ENCODE results near the gene RPTN. TPM values are rescaled to one million over a fixed set of nuclear protein-coding genes. Genes with fewer than 3 reads are reported as not detected.

The RPTN gene
- total RNA-seq, 1 donor from 2014 or later = not detected

DNA sequence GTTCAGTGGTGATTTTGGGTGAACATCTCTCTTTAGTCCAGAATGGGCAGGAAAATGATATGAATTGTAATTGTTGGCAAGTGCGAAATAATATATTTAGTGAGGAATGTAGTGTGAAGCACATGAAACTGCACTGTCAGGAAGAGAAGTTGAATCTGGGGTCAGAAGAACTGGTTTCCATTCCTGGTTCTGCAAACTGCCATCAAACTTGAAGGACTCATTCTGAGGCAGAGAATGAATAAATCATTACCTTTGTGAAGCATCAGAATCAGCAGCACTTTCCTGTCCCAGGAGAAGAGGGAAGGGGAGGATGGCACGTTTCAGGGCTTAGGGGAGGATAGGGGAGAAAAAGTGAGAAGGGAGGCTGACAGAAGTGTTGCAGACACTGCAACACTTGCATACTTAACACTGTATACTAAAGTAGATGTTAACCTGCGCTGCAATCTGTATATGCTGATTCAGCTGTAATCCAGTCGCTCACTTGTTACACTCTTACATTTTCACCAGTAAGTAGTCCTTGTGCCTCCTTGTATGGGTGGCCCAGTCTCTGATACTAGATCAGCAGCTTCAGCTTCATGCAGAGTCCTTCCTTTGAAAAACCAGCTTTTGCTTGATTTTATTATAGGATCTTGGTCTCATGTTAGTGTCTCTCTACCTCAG, 10.5 kb upstream of the RPTN start:
- Mint-ChIP-seq H3K4me1 (peaks cover 19% of the 10 kb centered on the region), H3K4me3 (no peak overlapping the region), H3K27ac (no peak overlapping the region), H3K36me3 (ENCODE audit: low read depth) (no peaks in the 10 kb centered on the region), H3K27me3 (peaks cover 22% of the 10 kb centered on the region), H3K9me3 (no peaks in the 10 kb centered on the region)
- intact Hi-C loops (cut with micrococcal nuclease) = no loop called here
- TF ChIP-seq, protein P1, sequence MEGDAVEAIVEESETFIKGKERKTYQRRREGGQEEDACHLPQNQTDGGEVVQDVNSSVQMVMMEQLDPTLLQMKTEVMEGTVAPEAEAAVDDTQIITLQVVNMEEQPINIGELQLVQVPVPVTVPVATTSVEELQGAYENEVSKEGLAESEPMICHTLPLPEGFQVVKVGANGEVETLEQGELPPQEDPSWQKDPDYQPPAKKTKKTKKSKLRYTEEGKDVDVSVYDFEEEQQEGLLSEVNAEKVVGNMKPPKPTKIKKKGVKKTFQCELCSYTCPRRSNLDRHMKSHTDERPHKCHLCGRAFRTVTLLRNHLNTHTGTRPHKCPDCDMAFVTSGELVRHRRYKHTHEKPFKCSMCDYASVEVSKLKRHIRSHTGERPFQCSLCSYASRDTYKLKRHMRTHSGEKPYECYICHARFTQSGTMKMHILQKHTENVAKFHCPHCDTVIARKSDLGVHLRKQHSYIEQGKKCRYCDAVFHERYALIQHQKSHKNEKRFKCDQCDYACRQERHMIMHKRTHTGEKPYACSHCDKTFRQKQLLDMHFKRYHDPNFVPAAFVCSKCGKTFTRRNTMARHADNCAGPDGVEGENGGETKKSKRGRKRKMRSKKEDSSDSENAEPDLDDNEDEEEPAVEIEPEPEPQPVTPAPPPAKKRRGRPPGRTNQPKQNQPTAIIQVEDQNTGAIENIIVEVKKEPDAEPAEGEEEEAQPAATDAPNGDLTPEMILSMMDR (IDR thresholded peaks at IDR 0.05) = no peak
- CTCF ChIA-PET = no interaction called here
- POLR2A ChIA-PET = no interaction called here
- DNase-seq (no peak), ATAC-seq (ENCODE audit: low read depth) (no peak)

DNA sequence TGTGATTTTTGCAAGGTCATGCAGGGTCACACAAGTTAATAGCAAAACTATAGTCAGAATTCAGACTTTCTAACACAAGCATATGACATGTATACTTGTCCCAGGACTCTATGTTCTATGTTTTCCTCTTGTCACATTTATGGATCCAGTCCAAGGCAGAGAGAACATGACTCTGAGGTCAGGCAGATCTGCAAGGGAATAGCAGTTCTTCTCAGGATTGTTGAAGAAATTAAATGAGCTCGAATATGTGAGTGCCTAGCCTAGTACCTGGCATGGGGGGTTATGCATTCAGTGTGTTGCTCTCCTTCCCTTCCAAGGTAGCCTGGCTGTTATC, 9.5 kb upstream of the RPTN start:
- Mint-ChIP-seq H3K27ac (no peak overlapping the region), H3K9me3 (no peaks in the 10 kb centered on the region), H3K4me1 (peaks cover 19% of the 10 kb centered on the region), H3K27me3 (peaks cover 24% of the 10 kb centered on the region), H3K36me3 (ENCODE audit: low read depth) (no peaks in the 10 kb centered on the region), H3K4me3 (no peak overlapping the region)
- DNase-seq (no peak), ATAC-seq (ENCODE audit: low read depth) (no peak)
- CTCF ChIA-PET = no interaction called here
- intact Hi-C loops (cut with micrococcal nuclease) = no loop called here
- POLR2A ChIA-PET = no interaction called here
- TF ChIP-seq, protein P1 (IDR thresholded peaks at IDR 0.05) = no peak

DNA sequence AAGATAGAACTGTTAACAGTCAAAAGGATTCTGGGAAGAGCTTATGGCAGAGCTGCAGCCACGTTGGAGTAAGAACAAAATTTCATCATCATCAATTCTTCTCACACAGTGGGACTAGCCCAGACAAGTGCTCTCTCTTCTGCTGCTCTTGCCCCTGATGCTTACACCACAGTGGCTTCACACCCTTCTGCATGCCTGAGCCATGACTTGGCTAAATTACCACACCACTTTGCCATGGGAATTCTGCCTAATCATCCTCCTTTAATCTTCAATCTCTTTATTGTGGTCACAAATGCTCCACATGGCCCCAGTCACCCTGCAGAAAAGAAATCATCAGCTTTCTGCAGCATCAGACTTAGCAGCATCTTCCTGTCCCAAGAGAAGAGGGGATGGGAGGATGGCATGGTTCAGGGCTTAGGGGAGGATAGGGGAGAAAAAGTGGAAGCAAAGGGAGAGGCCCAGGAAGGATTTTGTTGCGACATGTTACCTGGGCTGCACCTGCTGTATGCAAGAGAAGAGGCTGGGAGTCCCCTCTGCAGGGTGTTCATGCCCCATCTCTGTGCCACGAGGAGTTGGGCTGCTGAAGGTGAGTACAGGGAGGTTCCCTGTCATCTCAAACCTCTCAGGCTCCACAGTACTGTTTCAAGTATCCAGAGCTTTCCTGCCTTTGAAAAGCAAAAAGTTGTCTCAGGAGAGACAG, 9.0 kb upstream of the RPTN start:
- Mint-ChIP-seq H3K9me3 (no peaks in the 10 kb centered on the region), H3K4me3 (no peak overlapping the region), H3K4me1 (peaks cover 19% of the 10 kb centered on the region), H3K27me3 (peaks cover 28% of the 10 kb centered on the region), H3K36me3 (ENCODE audit: low read depth) (no peaks in the 10 kb centered on the region), H3K27ac (no peak overlapping the region)
- ATAC-seq (ENCODE audit: low read depth) = no peak
- DNase-seq = no peak
- TF ChIP-seq, protein P1 (IDR thresholded peaks at IDR 0.05) = no peak
- ChIA-PET CTCF (no interaction called here), POLR2A (no interaction called here)
- intact Hi-C loops (cut with micrococcal nuclease) = no loop called here

DNA sequence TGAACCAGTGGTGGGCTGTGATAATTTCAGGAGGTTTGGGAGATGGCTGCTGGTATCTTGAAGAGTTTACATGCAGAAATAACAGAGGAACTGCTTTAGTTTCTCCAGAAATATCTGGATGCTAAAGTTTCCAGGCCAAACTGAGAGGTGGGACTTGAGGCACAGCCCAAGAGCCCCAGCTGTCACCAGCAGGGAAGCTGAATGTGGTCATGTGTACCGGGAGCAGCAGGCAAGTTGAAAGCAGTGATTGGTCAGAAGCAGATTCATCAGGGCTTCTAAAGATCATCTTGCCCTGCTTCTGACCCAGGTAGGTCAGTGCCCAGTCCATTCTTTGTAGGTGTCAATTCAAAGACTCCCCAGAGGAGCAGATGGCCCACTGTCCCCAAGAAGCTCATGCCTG, 7.9 kb upstream of the RPTN start:
- no peaks in the 10 kb centered on the region for H3K9me3 Mint-ChIP-seq
- no peak for ATAC-seq (ENCODE audit: low read depth)
- ChIA-PET CTCF (no interaction called here), POLR2A (no interaction called here)
- no peaks in the 10 kb centered on the region for H3K36me3 Mint-ChIP-seq (ENCODE audit: low read depth)
- peaks cover 31% of the 10 kb centered on the region for H3K27me3 Mint-ChIP-seq
- peaks cover 19% of the 10 kb centered on the region for H3K4me1 Mint-ChIP-seq
- no peak overlapping the region for H3K4me3 Mint-ChIP-seq
- no peak overlapping the region for H3K27ac Mint-ChIP-seq
- TF ChIP-seq, protein P1 (IDR thresholded peaks at IDR 0.05) = no peak
- intact Hi-C loops (cut with micrococcal nuclease) = no loop called here
- no peak for DNase-seq

DNA sequence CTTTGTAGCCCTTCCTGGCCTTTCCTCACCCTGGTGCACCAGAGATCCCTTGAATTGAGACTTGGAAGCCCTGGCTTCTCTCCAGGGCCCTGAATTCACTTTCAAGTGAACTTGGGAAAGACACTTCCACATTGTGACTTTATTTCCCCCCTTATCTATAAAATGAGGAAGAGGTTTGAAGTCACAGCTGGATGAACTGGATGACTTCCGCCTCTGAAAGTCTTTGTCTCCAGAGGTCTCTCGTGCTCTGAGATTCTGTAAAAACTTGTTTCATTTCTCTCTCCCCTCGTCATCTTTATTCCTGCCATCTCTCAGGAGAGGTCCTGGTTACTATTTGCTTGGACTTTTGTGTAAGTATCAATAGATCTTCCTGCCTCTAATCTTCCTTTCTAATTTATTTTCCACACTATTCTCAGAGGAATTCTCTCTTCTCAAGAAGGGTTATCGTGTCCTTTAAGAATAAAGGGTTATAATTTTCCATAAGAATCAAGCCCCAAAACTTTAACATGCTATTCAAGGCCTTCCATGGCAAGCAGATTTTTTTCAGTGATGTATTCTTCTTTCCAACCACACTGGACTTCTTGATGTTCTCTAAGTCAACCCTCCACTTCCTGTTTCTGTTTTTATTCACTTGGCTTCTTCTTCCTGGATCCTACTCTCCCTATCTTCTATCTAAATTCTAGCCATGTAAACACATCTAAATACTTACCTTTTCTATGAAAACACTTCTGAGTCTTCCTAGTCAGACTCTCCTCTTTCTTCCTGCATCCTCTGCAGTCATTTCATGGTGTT, 6.5 kb upstream of the RPTN start:
- no peaks in the 10 kb centered on the region for H3K9me3 Mint-ChIP-seq
- ATAC-seq (ENCODE audit: low read depth) = no peak
- peaks cover 23% of the 10 kb centered on the region for H3K4me1 Mint-ChIP-seq
- intact Hi-C loops (cut with micrococcal nuclease) = no loop called here
- peak overlapping the region; percentile 42 for H3K4me3 Mint-ChIP-seq
- TF ChIP-seq, protein P1 (IDR thresholded peaks at IDR 0.05) = no peak
- no peak overlapping the region for H3K27ac Mint-ChIP-seq
- H3K36me3 Mint-ChIP-seq (ENCODE audit: low read depth) = no peaks in the 10 kb centered on the region
- DNase-seq = no peak
- CTCF ChIA-PET = no interaction called here
- POLR2A ChIA-PET = no interaction called here
- H3K27me3 Mint-ChIP-seq = peaks cover 31% of the 10 kb centered on the region
